K562 (cell line): Measurements from ENCODE around the gene SLC35E1. TPM values are rescaled to one million over a fixed set of nuclear protein-coding genes. Genes with fewer than 3 reads are reported as not detected.

ENCODE experiments used
- ATAC-seq: fragments of 200-7000 bp; cut with Tn5 transposase; 3 replicates; pipeline ENCODE4 v1.9.1; 2020; ENCODE audit warnings: moderate library complexity
- BruUV-seq: library from RNA; stranded (reverse); fragments of 400-500 nt; replicated peaks from 2 replicates; lab custom pipeline; 2021; lab: Mats Ljungman, UMichigan
- CTCF ChIA-PET: fragments of 300-600 bp; formaldehyde crosslinking; extraction: SDS; loops from one replicate; lab custom pipeline; 2021; ENCODE audit warnings: low intra/inter-chr PET ratio; lab: Yijun Ruan, JAX
- POLR2A ChIA-PET: fragments of 300-600, 350-650 bp; sonication (Branson Sonifier 250); formaldehyde crosslinking; extraction: SDS; loops from one replicate; lab custom pipeline; 2021; ENCODE audit warnings: antibody characterized with exemption, inconsistent platforms; lab: Yijun Ruan, JAX
- DNase-seq, 4 experiments: peaks; one replicate each; pipeline versions ENCODE4 v3.0.0 to v3.0.0-alpha.2; 2011 to 2018; ENCODE audit warnings: low spot score in 3 of 4, mixed read lengths in 3 of 4; ENCODE audit errors: extremely low read depth in 1 of 4
- FAIRE-seq: peaks from 2 replicates; lab custom pipeline; 2011; peaks lifted over from hg19 to GRCh38; lab: Jason Lieb, UNC
- H2AFZ ChIP-seq: 2 replicates; pipeline ENCODE4 v1.6.0; 2011; ENCODE audit warnings: low read depth, low read length, control low read depth, inconsistent platforms
- H3K27ac ChIP-seq: fragments of 200-600 bp; 3 replicates; pipeline ENCODE4 v1.8.0; 2011; ENCODE audit warnings: low read depth, mild to moderate bottlenecking, control low read depth, inconsistent platforms, low read length, moderate library complexity, mixed read lengths; ENCODE audit errors: extremely low read depth
- H3K27me3 ChIP-seq, 2 experiments: fragments of 300-600 bp in 1 of 2; 2 replicates in 1 of 2; 3 replicates in 1 of 2; pipeline versions ENCODE4 v1.6.0 to v1.8.0; 2011; ENCODE audit warnings: inconsistent platforms in 2 of 2, low read length in 2 of 2, mild to moderate bottlenecking in 1 of 2, mixed read lengths in 1 of 2, moderate library complexity in 1 of 2; ENCODE audit not compliant: control insufficient read depth in 2 of 2, insufficient read depth in 2 of 2
- H3K36me3 ChIP-seq: fragments of 300-600 bp; 3 replicates; pipeline ENCODE4 v1.8.0; 2011; ENCODE audit warnings: mild to moderate bottlenecking, low read length, inconsistent platforms; ENCODE audit not compliant: control insufficient read depth, insufficient read depth
- H3K4me1 ChIP-seq, 2 experiments: fragments of 200-600 bp in 1 of 2; replicated peaks in 1 of 2; 2 replicates in 1 of 2; 3 replicates in 1 of 2; pipeline versions ENCODE4 v1.5.1 to v1.8.0; 2011; ENCODE audit warnings: inconsistent platforms in 2 of 2, low read length in 2 of 2, mild to moderate bottlenecking in 1 of 2, mixed read lengths in 1 of 2, moderate library complexity in 1 of 2; ENCODE audit not compliant: control insufficient read depth in 2 of 2, insufficient read depth in 2 of 2
- H3K4me2 ChIP-seq: 2 replicates; pipeline ENCODE4 v1.6.1; 2011; ENCODE audit warnings: low read length, control low read depth, inconsistent platforms, mixed read lengths; ENCODE audit not compliant: insufficient read depth
- H3K4me3 ChIP-seq: fragments of 200-600 bp; sonication (generic), shearing (Covaris generic); 2 replicates; pipeline ENCODE4 v1.5.1; 2016; ENCODE audit warnings: control low read depth, inconsistent platforms
- H3K79me2 ChIP-seq: fragments of 200-600 bp; 3 replicates; pipeline ENCODE4 v1.8.0; 2011; ENCODE audit warnings: low read length, inconsistent platforms; ENCODE audit not compliant: control insufficient read depth, insufficient read depth
- H3K9ac ChIP-seq, 2 experiments: 2 replicates each; pipeline versions ENCODE4 v1.6.0 to v1.6.1; 2011; ENCODE audit warnings: low read depth in 2 of 2, low read length in 2 of 2, control low read depth in 1 of 2, inconsistent platforms in 1 of 2, mild to moderate bottlenecking in 1 of 2, mixed read lengths in 1 of 2; ENCODE audit not compliant: insufficient read depth in 1 of 2
- H3K9me1 ChIP-seq: one replicate; pipeline ENCODE4 v1.6.0; 2011; ENCODE audit warnings: inconsistent platforms, mild to moderate bottlenecking, low read length, moderate library complexity; ENCODE audit not compliant: control insufficient read depth, insufficient read depth
- H3K9me3 ChIP-seq: replicated peaks from 2 replicates; pipeline ENCODE4 v1.5.1; 2011; ENCODE audit warnings: low read depth, low read length, inconsistent platforms; ENCODE audit not compliant: control insufficient read depth, insufficient read depth
- H4K20me1 ChIP-seq: replicated peaks from 2 replicates; pipeline ENCODE4 v1.6.1; 2011; ENCODE audit warnings: low read length, inconsistent platforms, mixed read lengths; ENCODE audit not compliant: control insufficient read depth, insufficient read depth
- ATF3 ChIP-seq, 2 experiments: fragments of 450-650 bp in 1 of 2; sonication (generic) in 1 of 2; formaldehyde crosslinking in 1 of 2; IDR thresholded peaks in 1 of 2; conservative IDR thresholded peaks in 1 of 2; 2 replicates each; pipeline versions ENCODE4 v1.6.1 to v1.8.1; 2016 to 2023; ENCODE audit warnings: mild to moderate bottlenecking in 2 of 2, moderate library complexity in 2 of 2, inconsistent platforms in 1 of 2, missing genetic modification reagents in 1 of 2
- CEBPB ChIP-seq: fragments of 450-650 bp; IDR thresholded peaks from 2 replicates; pipeline ENCODE4 v1.6.1; 2016; ENCODE audit warnings: missing genetic modification characterization, missing compliant biosample characterization
- E2F4 ChIP-seq: sonication (generic); formaldehyde crosslinking; IDR thresholded peaks from 2 replicates; pipeline ENCODE4 v1.8.0; 2022; ENCODE audit warnings: mild to moderate bottlenecking, low read depth, missing genetic modification reagents
- FOXO4 ChIP-seq: fragments of 450-650 bp; formaldehyde crosslinking; IDR thresholded peaks from 2 replicates; pipeline ENCODE4 v1.4.0; 2020; ENCODE audit warnings: mild to moderate bottlenecking, moderate library complexity
- HMG20B ChIP-seq: fragments of 250-450 bp; sonication (Bioruptor Pico); IDR thresholded peaks from 2 replicates; pipeline ENCODE4 v1.5.0; 2021; ENCODE audit warnings: mild to moderate bottlenecking
- KDM1A ChIP-seq, 2 experiments: fragments of 450-650 bp; IDR thresholded peaks; 2 replicates each; pipeline ENCODE4 v1.6.1; 2016; ENCODE audit warnings: mild to moderate bottlenecking in 2 of 2
- LEF1 ChIP-seq: fragments of 450-650 bp; IDR thresholded peaks from 2 replicates; pipeline ENCODE4 v1.6.1; 2016; ENCODE audit warnings: mild to moderate bottlenecking
- NCOR1 ChIP-seq: fragments of 450-650 bp; IDR thresholded peaks from 2 replicates; pipeline ENCODE4 v1.6.1; 2016; ENCODE audit warnings: mild to moderate bottlenecking, moderate library complexity
- U2AF2 ChIP-seq: fragments of 200-400 bp; formaldehyde crosslinking; optimal IDR thresholded peaks from 2 replicates; pipeline ENCODE3; 2017; ENCODE audit warnings: low read depth, mild to moderate bottlenecking, low read length
- YY1 ChIP-seq, 3 experiments: IDR thresholded peaks; 2 replicates each; pipeline ENCODE4 v1.6.1; 2011; ENCODE audit warnings: low read length in 2 of 3, mild to moderate bottlenecking in 2 of 3, moderate library complexity in 2 of 3, borderline replicate concordance in 1 of 3, control low read depth in 1 of 3, low read depth in 1 of 3; ENCODE audit not compliant: insufficient read depth in 3 of 3, insufficient replicate concordance in 2 of 3, control insufficient read depth in 1 of 3, insufficient read length in 1 of 3; ENCODE audit errors: extremely low read depth in 1 of 3
- ZNF133 ChIP-seq: fragments of 250-450 bp; sonication (Bioruptor Pico); IDR thresholded peaks from 2 replicates; pipeline ENCODE4 v1.4.0; 2020; ENCODE audit warnings: mild to moderate bottlenecking
- ZNF695 ChIP-seq: fragments of 450-650 bp; formaldehyde crosslinking; IDR thresholded peaks from 2 replicates; pipeline ENCODE4 v1.4.0; 2020; ENCODE audit warnings: mild to moderate bottlenecking, moderate library complexity
- WGBS: fragments of 100-300 bp; shearing (Covaris generic); methylation state at CpG from one replicate; pipeline ENCODE4 v1.1.6; 2016; ENCODE audit warnings: low coverage, mixed read lengths; ENCODE audit not compliant: insufficient coverage; ENCODE audit errors: missing lambda C conversion rate; 5-methylcytosine and 5-hydroxymethylcytosine counted together
- in situ Hi-C: fragments of 300-500 bp; cut with MboI; formaldehyde crosslinking; loops from 4 replicates; pipeline ENCODE4 v1.15.0; 2018; ENCODE audit warnings: inconsistent platforms, mixed read lengths
- intact Hi-C: fragments of 100-400 bp; cut with micrococcal nuclease; formaldehyde crosslinking; loops from 2 replicates; pipeline ENCODE4 v1.14.2; 2022
- polyA plus RNA-seq, 8 experiments: library from polyadenylated mRNA; depleted of rRNA in 4 of 8; stranded (reverse) in 5 of 8; unstranded in 3 of 8; fragments of >200 nt; fragmentation: Nextera tagmentation in 2 of 8; fragmentation: Illumina TruSeq in 1 of 8; extraction: Ambion mirVana in 2 of 8; extraction: Trizol in 1 of 8; gene quantifications; 2 replicates each; pipeline versions ENCODE4 v1.2.1 to v1.2.3, GENCODE V29; 2011 to 2014; ENCODE audit warnings: inconsistent platforms in 1 of 8, missing spikeins in 1 of 8
- total RNA-seq, 7 experiments: library from RNA; depleted of rRNA in 6 of 7; stranded (reverse); fragments of >200 nt in 6 of 7; fragmentation: Illumina TruSeq in 2 of 7; extraction: Trizol in 2 of 7; gene quantifications; 2 replicates each; pipeline versions ENCODE4 v1.2.1 to v1.2.3, GENCODE V29; 2011 to 2021; ENCODE audit warnings: low replicate concordance in 1 of 7

The SLC35E1 gene
- total and polyA plus RNA-seq, 9 of the 15 experiments (the other 6 are each of a cell fraction or from before 2014, with no cell fraction given): 15.0 to 40.1 (median 25.7) TPM

GRCh38 chr19:16608290-16608739 lies 36.1 kb upstream of the SLC35E1 start:
- no TSS peak for BruUV-seq
- Histone ChIP-seq H2AFZ (no peak overlapping the region), H3K27ac (no peak overlapping the region), H3K9ac (no peak overlapping the region), H3K36me3 (peaks cover 22% of the 10 kb centered on the region; the same call in 2 of the 3 replicates), H3K9me1 (peaks cover 11% of the 10 kb centered on the region), H4K20me1 (peaks cover 70% of the 10 kb centered on the region), H3K79me2 (peaks cover 97% of the 10 kb centered on the region), H3K9me3 (no peaks in the 10 kb centered on the region), H3K27me3 (no peaks in the 10 kb centered on the region), H3K4me1 (peaks cover 12 to 27% of the 10 kb centered on the region in 2 experiments; a peak in 4 of 5 replicates), H3K4me3 (no peak overlapping the region), H3K4me2 (no peak overlapping the region)
- ChIA-PET CTCF (no interaction called here), POLR2A (interaction anchor here (1.6 to 2.8 kb wide), 2 partner anchors 8 to 10 kb away, joined by 6 to 11 read pairs; no protein-coding TSS in a partner anchor)
- no peak for FAIRE-seq
- in situ Hi-C loops: no loop called here
- no peak for DNase-seq
- intact Hi-C loops: no loop called here
- WGBS: 69% methylated on average over 1 of the region's 1 CpG
- ATAC-seq: no peak
- TF ChIP-seq ZNF695 (CRISPR knock-in tag) (no peak), YY1 (IDR thresholded peaks at IDR 0.05; ENCODE audit: borderline replicate concordance in 1 of 3, control insufficient read depth in 1 of 3, extremely low read depth in 1 of 3, insufficient read depth in 3 of 3, insufficient read length in 1 of 3, insufficient replicate concordance in 2 of 3, low read depth in 1 of 3, low read length in 2 of 3) (no peak), NCOR1 (no peak), LEF1 (no peak), U2AF2 (no peak), CEBPB (tag) (no peak), E2F4 (CRISPR knock-in tag) (no peak), ATF3 (IDR thresholded peaks at IDR 0.05) (no peak), ATF3 (CRISPR knock-in tag; conservative IDR thresholded peaks at IDR 0.05) (no peak), KDM1A (IDR thresholded peaks at IDR 0.05) (0 out of 4 replicates have a peak, but pooled peaks of 1 of the 2 experiments have one; percentile 40), FOXO4 (CRISPR knock-in tag) (no peak), ZNF133 (no peak), HMG20B (CRISPR knock-in tag) (no peak)
